T-cell (primary cell): Measurements from ENCODE around the gene XRCC6. TPM values are rescaled to one million over a fixed set of nuclear protein-coding genes. Genes with fewer than 3 reads are reported as not detected.
"Not testable (repeated sequence)": the region's sequence is repeated elsewhere in the genome, so short reads cannot be mapped to it uniquely, and the experiment has no call there.

Experiments
- ATAC-seq, 4 experiments: fragments of 200-7000 bp in 3 of 4; fragments of 150-1000 bp in 1 of 4; cut with Tn5 transposase; replicated peaks in 1 of 4; 1 replicate in 3 of 4; 2 replicates in 1 of 4; pipeline ENCODE4 v1.10.0; 2021; ENCODE audit warnings: moderate library complexity in 3 of 4, mild to moderate bottlenecking in 2 of 4, moderate number of reproducible peaks in 1 of 4
- CTCF ChIA-PET, 2 donors: fragments of 300-600 bp; sonication (Branson Sonifier 250); formaldehyde crosslinking; loops; one replicate each; lab custom pipeline; 2022; ENCODE audit warnings: antibody characterized with exemption in 2 of 2; lab: Charles Lee
- POLR2A ChIA-PET, 2 donors: fragments of 300-600 bp; sonication (Branson Sonifier 250); formaldehyde crosslinking; loops; one replicate each; lab custom pipeline; 2022; ENCODE audit warnings: antibody characterized with exemption in 2 of 2; lab: Charles Lee
- DNase-seq, 35 experiments: peaks; one replicate each; pipeline versions ENCODE4 v3.0.0 to v3.0.0-alpha.2; 2013 to 2023
- H3K27ac ChIP-seq: one replicate; pipeline ENCODE4 v1.5.1; 2013; ENCODE audit warnings: low read length
- H3K27me3 ChIP-seq, 2 experiments: replicated peaks in 1 of 2; 1 replicate in 1 of 2; 2 replicates in 1 of 2; pipeline versions ENCODE4 v1.6.1 to v1.7.0; 2013; ENCODE audit warnings: low read length in 1 of 2, mixed read lengths in 1 of 2; ENCODE audit not compliant: control insufficient read depth in 2 of 2, insufficient read depth in 2 of 2; ENCODE audit errors: extremely low read depth in 1 of 2
- H3K36me3 ChIP-seq, 2 donors: 1 replicate in 1 of 2; 2 replicates in 1 of 2; pipeline versions ENCODE4 v1.6.1 to v1.7.0; 2013; ENCODE audit warnings: low read length in 1 of 2; ENCODE audit not compliant: control insufficient read depth in 2 of 2, insufficient read depth in 1 of 2; ENCODE audit errors: extremely low read depth in 1 of 2
- H3K4me1 ChIP-seq, 2 experiments: 1 replicate in 1 of 2; 2 replicates in 1 of 2; pipeline versions ENCODE4 v1.6.1 to v1.7.0; 2013; ENCODE audit warnings: low read length in 2 of 2, mixed read lengths in 1 of 2; ENCODE audit not compliant: insufficient read depth in 2 of 2, control insufficient read depth in 1 of 2; ENCODE audit errors: extremely low read depth in 1 of 2
- H3K4me3 ChIP-seq, 2 donors: 1 replicate in 1 of 2; 2 replicates in 1 of 2; pipeline versions ENCODE4 v1.5.1 to v1.7.0; 2013; ENCODE audit warnings: mild to moderate bottlenecking in 2 of 2, low read length in 1 of 2, moderate library complexity in 1 of 2; ENCODE audit not compliant: control insufficient read depth in 1 of 2; ENCODE audit errors: extremely low read depth in 1 of 2
- H3K9me3 ChIP-seq: 2 replicates; pipeline ENCODE4 v1.7.0; 2013
- H3K27ac Mint-ChIP-seq, 2 donors: one replicate each; pipeline ENCODE4 v1.8.0; 2020 to 2021; ENCODE audit warnings: mild to moderate bottlenecking in 2 of 2, mixed read lengths in 2 of 2
- H3K27me3 Mint-ChIP-seq, 2 donors: one replicate each; pipeline ENCODE4 v1.8.0; 2021 to 2022; ENCODE audit warnings: mixed read lengths in 2 of 2
- H3K36me3 Mint-ChIP-seq: one replicate; pipeline ENCODE4 v1.8.0; 2021; ENCODE audit warnings: mixed read lengths
- H3K4me1 Mint-ChIP-seq, 3 donors: one replicate each; pipeline ENCODE4 v1.8.0; 2020 to 2022; ENCODE audit warnings: mixed read lengths in 3 of 3, mild to moderate bottlenecking in 1 of 3
- H3K4me3 Mint-ChIP-seq, 3 donors: one replicate each; pipeline ENCODE4 v1.8.0; 2020 to 2022; ENCODE audit warnings: mild to moderate bottlenecking in 3 of 3, mixed read lengths in 3 of 3, moderate library complexity in 3 of 3
- H3K9me3 Mint-ChIP-seq, 3 donors: one replicate each; pipeline ENCODE4 v1.8.0; 2020 to 2022; ENCODE audit warnings: mixed read lengths in 3 of 3
- WGBS: methylation state at CpG from one replicate; pipeline ENCODE4 v1.1.5; 2013; ENCODE audit warnings: missing lambda C conversion rate; ENCODE audit not compliant: insufficient coverage; 5-methylcytosine and 5-hydroxymethylcytosine counted together
- total RNA-seq, 35 experiments: library from RNA in 6 of 35; stranded (reverse) in 6 of 35; fragments of 120-200 nt in 1 of 35; gene quantifications; one replicate each; pipeline versions ENCODE4 v1.2.1 to v1.2.4 and lab custom pipeline; 2013 to 2026

The XRCC6 gene
- total RNA-seq = 100 to 1,000 TPM; 159 to 174 (median 168) TPM
- total RNA-seq (2013) = 214 TPM
- 223 to 906 (median 299) reads per million in 29 experiments for total RNA-seq (lab: John Stamatoyannopoulos, UW)

- peaks cover 14 to 28% of the 10 kb centered on the region in 2 donors for H3K36me3 ChIP-seq
- peak within 1 kb of the TSS; percentile 97 for H3K27ac ChIP-seq
- no peaks in the 10 kb centered on the region for H3K27me3 ChIP-seq
- ChIA-PET POLR2A (interaction anchor here (0.6 to 1.7 kb wide), 6 partner anchors 11 to 765 kb away, joined by 3 to 15 read pairs (median 5); partner anchors contain the start of genes PMM1 (in 1 of the 2), ST13 (in 1 of the 2) and TEF (in 1 of the 2)), CTCF (interaction anchor here in 1 of 2 donors (0.5 to 1.4 kb wide), 8 partner anchors 16 to 719 kb away, joined by 3 to 6 read pairs (median 3); partner anchors contain the start of gene PMM1)
- ATAC-seq (peak; percentile 90 to 95 (median 92)), DNase-seq (peak; percentile 99 to 100 (median 100))
- no peaks in the 10 kb centered on the region for H3K9me3 Mint-ChIP-seq
- peaks cover 21% of the 10 kb centered on the region for H3K36me3 Mint-ChIP-seq
- peak within 1 kb of the TSS; percentile 96 to 97 for H3K27ac Mint-ChIP-seq
- H3K27me3 Mint-ChIP-seq = no peaks in the 10 kb centered on the region
- peaks cover 32 to 62% (median 54%) of the 10 kb centered on the region in 3 donors for H3K4me1 Mint-ChIP-seq
- H3K4me3 Mint-ChIP-seq = peak within 1 kb of the TSS; percentile 95 to 100 (median 96)
- H3K4me1 ChIP-seq = peaks cover 18 to 35% of the 10 kb centered on the region in 2 experiments
- WGBS = under 1% methylated on average over 53 of the region's 70 CpGs
- no peaks in the 10 kb centered on the region for H3K9me3 ChIP-seq
- peak within 1 kb of the TSS; percentile 88 to 92 for H3K4me3 ChIP-seq
These were observed at the start of gene XRCC6 for GRCh38 chr22:41621099-41621910. XRCC6 (plus strand) TSS chr22:41621295; CDS start chr22:41622005, 710 bp downstream.

- POLR2A ChIA-PET = no interaction called here
- peaks cover 3% of the 10 kb centered on the region for H3K36me3 Mint-ChIP-seq
- H3K27me3 ChIP-seq = no peaks in the 10 kb centered on the region
- 92% methylated on average over 14 of the region's 14 CpGs for WGBS
- no peak for DNase-seq
- no peak overlapping the region for H3K27ac ChIP-seq
- H3K4me1 Mint-ChIP-seq = no peaks in the 10 kb centered on the region
- H3K4me1 ChIP-seq = no peaks in the 10 kb centered on the region
- peaks cover 5 to 8% of the 10 kb centered on the region in 2 donors for H3K36me3 ChIP-seq
- CTCF ChIA-PET = no interaction called here
- H3K27ac Mint-ChIP-seq = no peak overlapping the region
- no peak overlapping the region for H3K4me3 ChIP-seq
- no peak overlapping the region for H3K4me3 Mint-ChIP-seq
- no peaks in the 10 kb centered on the region for H3K9me3 Mint-ChIP-seq
- no peak for ATAC-seq
- H3K27me3 Mint-ChIP-seq = no peaks in the 10 kb centered on the region
- no peaks in the 10 kb centered on the region for H3K9me3 ChIP-seq
These were observed 49.3 kb upstream of the XRCC6 start for GRCh38 chr22:41571786-41572185.

- WGBS = no CpG with 5 or more reads among the region's 3 CpGs
- H3K27ac ChIP-seq, ATAC-seq, H3K9me3 ChIP-seq, H3K4me1 Mint-ChIP-seq, H3K27me3 Mint-ChIP-seq, DNase-seq, H3K9me3 Mint-ChIP-seq, H3K27ac Mint-ChIP-seq, H3K4me1 ChIP-seq, H3K4me3 Mint-ChIP-seq, H3K4me3 ChIP-seq, POLR2A ChIA-PET, H3K27me3 ChIP-seq, CTCF ChIA-PET, H3K36me3 Mint-ChIP-seq: not testable (repeated sequence)
- peaks cover 10 to 13% of the 10 kb centered on the region in 2 donors for H3K36me3 ChIP-seq
These were observed 48.8 kb upstream of the XRCC6 start for GRCh38 chr22:41572305-41572704.

- ATAC-seq (no peak), DNase-seq (no peak)
- H3K27me3 ChIP-seq = no peaks in the 10 kb centered on the region
- CTCF ChIA-PET = no interaction called here
- H3K27ac Mint-ChIP-seq = no peak overlapping the region
- no peak overlapping the region for H3K4me3 ChIP-seq
- H3K9me3 Mint-ChIP-seq = no peaks in the 10 kb centered on the region
- H3K27me3 Mint-ChIP-seq = no peaks in the 10 kb centered on the region
- H3K4me3 Mint-ChIP-seq = no peak overlapping the region
- no peak overlapping the region for H3K27ac ChIP-seq
- POLR2A ChIA-PET = no interaction called here
- no peaks in the 10 kb centered on the region for H3K4me1 Mint-ChIP-seq
- peaks cover 14% of the 10 kb centered on the region for H3K36me3 Mint-ChIP-seq
- 92% methylated on average over 11 of the region's 11 CpGs for WGBS
- H3K36me3 ChIP-seq = peaks cover 14 to 26% of the 10 kb centered on the region in 2 donors
- no peaks in the 10 kb centered on the region for H3K9me3 ChIP-seq
- H3K4me1 ChIP-seq = peaks cover 0 to 2% of the 10 kb centered on the region in 2 experiments
These were observed 47.4 kb upstream of the XRCC6 start for GRCh38 chr22:41573677-41574076.

GRCh38 chr22:41574847-41575381, 46.2 kb upstream of the XRCC6 start:
- H3K27ac Mint-ChIP-seq = no peak overlapping the region
- Histone ChIP-seq H3K27me3 (no peaks in the 10 kb centered on the region), H3K4me3 (no peak overlapping the region), H3K9me3 (no peaks in the 10 kb centered on the region), H3K4me1 (peaks cover 0 to 2% of the 10 kb centered on the region in 2 experiments), H3K27ac (no peak overlapping the region), H3K36me3 (peaks cover 14 to 35% of the 10 kb centered on the region in 2 donors)
- CTCF ChIA-PET = no interaction called here
- H3K9me3 Mint-ChIP-seq = no peaks in the 10 kb centered on the region
- POLR2A ChIA-PET = no interaction called here
- DNase-seq (no peak), ATAC-seq (no peak)
- H3K4me1 Mint-ChIP-seq = no peaks in the 10 kb centered on the region
- no peaks in the 10 kb centered on the region for H3K27me3 Mint-ChIP-seq
- 95% methylated on average over 26 of the region's 26 CpGs for WGBS
- peaks cover 14% of the 10 kb centered on the region for H3K36me3 Mint-ChIP-seq
- H3K4me3 Mint-ChIP-seq = no peak overlapping the region

- POLR2A ChIA-PET = no interaction called here
- CTCF ChIA-PET = no interaction called here
- Mint-ChIP-seq H3K36me3 (peaks cover 20% of the 10 kb centered on the region), H3K4me1 (no peaks in the 10 kb centered on the region), H3K4me3 (no peak overlapping the region), H3K27me3 (no peaks in the 10 kb centered on the region), H3K9me3 (no peaks in the 10 kb centered on the region), H3K27ac (no peak overlapping the region)
- Histone ChIP-seq H3K9me3 (no peaks in the 10 kb centered on the region), H3K27ac (no peak overlapping the region), H3K36me3 (peaks cover 14 to 40% of the 10 kb centered on the region in 2 donors), H3K4me3 (no peak overlapping the region), H3K4me1 (peaks cover 0 to 2% of the 10 kb centered on the region in 2 experiments), H3K27me3 (no peaks in the 10 kb centered on the region)
- 95% methylated on average over 15 of the region's 15 CpGs for WGBS
- DNase-seq = no peak
- no peak for ATAC-seq
These were observed 45.6 kb upstream of the XRCC6 start for GRCh38 chr22:41575533-41575932.
